Measurements from ENCODE around the gene ADAMTS13. TPM values are rescaled to one million over a fixed set of nuclear protein-coding genes. Genes with fewer than 3 reads are reported as not detected.

ADAMTS13 gene
- total RNA-seq, 1 experiment from 2014 or later = 4.7 TPM

DNA sequence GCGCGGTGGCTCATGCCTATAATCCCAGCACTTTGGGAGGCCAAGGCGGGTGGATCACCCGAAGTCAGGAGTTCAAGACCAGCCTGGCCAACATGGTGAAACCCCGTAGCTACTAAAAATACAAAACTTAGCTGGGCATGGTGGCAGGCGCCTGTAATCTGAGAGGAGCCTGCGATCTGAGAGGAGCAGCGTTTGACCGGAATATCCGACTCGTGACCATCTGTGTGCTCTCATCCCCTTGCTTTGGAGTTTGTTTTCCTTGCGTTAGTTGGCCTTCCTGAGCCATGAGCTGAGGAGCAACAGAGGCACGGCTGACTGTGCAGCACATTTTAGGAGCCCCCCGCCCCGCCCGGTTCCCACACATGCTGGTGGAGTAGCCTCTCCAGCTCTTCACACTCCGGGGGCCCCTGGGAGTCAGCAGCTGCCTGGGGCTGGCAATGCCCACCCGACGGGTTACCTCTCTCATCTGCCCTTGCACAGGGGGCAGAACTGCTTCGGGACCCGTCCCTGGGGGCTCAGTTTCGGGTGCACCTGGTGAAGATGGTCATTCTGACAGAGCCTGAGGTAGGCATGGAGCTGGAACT, 3.0 kb downstream of the ADAMTS13 start:
- no peak overlapping the region for H3K27ac Mint-ChIP-seq (ENCODE audit: unreplicated experiment)
- peaks cover 11% of the 10 kb centered on the region for H3K27me3 Mint-ChIP-seq (ENCODE audit: unreplicated experiment)
- H3K36me3 Mint-ChIP-seq (ENCODE audit: insufficient read depth, unreplicated experiment) = peaks cover 12% of the 10 kb centered on the region
- H3K9me3 Mint-ChIP-seq (ENCODE audit: low read depth, unreplicated experiment) = no peaks in the 10 kb centered on the region
- H3K4me3 Mint-ChIP-seq (ENCODE audit: low read depth, unreplicated experiment) = no peak overlapping the region
- no peak for DNase-seq
- TF ChIP-seq, protein P1, sequence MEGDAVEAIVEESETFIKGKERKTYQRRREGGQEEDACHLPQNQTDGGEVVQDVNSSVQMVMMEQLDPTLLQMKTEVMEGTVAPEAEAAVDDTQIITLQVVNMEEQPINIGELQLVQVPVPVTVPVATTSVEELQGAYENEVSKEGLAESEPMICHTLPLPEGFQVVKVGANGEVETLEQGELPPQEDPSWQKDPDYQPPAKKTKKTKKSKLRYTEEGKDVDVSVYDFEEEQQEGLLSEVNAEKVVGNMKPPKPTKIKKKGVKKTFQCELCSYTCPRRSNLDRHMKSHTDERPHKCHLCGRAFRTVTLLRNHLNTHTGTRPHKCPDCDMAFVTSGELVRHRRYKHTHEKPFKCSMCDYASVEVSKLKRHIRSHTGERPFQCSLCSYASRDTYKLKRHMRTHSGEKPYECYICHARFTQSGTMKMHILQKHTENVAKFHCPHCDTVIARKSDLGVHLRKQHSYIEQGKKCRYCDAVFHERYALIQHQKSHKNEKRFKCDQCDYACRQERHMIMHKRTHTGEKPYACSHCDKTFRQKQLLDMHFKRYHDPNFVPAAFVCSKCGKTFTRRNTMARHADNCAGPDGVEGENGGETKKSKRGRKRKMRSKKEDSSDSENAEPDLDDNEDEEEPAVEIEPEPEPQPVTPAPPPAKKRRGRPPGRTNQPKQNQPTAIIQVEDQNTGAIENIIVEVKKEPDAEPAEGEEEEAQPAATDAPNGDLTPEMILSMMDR (IDR thresholded peaks at IDR 0.05; ENCODE audit: unreplicated experiment) = no peak
- peaks cover 8% of the 10 kb centered on the region for H3K4me1 Mint-ChIP-seq (ENCODE audit: low read depth, unreplicated experiment)
- BruUV-seq (replicated peaks) = no TSS peak
- intact Hi-C loops (cut with micrococcal nuclease; ENCODE audit: unreplicated experiment) = no loop called here
- CTCF ChIA-PET = interaction anchor here (0.6 kb wide), 1 partner anchor 35 kb away, joined by 5 read pairs; the partner anchor contains the start of gene CACFD1

DNA sequence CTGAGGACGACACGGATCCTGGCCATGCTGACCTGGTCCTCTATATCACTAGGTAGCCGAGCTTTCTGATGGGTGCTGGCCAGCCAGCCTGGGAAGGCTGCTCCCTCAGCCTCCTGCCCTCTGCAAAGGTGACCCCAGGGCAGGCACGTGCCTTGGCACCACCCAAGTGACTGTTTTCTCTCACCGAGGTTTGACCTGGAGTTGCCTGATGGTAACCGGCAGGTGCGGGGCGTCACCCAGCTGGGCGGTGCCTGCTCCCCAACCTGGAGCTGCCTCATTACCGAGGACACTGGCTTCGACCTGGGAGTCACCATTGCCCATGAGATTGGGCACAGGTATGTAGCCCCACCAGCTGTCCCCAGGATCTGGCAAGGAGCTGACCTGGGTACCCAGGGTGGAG, 3.8 kb downstream of the ADAMTS13 start:
- no TSS peak for BruUV-seq (replicated peaks)
- CTCF ChIA-PET = no interaction called here
- H3K4me3 Mint-ChIP-seq (ENCODE audit: low read depth, unreplicated experiment) = no peak overlapping the region

GRCh38 chr9:133427658-133428348, 5.6 kb downstream of the ADAMTS13 start:
- H3K4me1 Mint-ChIP-seq (ENCODE audit: low read depth, unreplicated experiment) = no peaks in the 10 kb centered on the region
- DNase-seq = no peak
- TF ChIP-seq, protein P1 (IDR thresholded peaks at IDR 0.05; ENCODE audit: unreplicated experiment) = no peak
- no peaks in the 10 kb centered on the region for H3K9me3 Mint-ChIP-seq (ENCODE audit: low read depth, unreplicated experiment)
- no TSS peak for BruUV-seq (replicated peaks)
- H3K27me3 Mint-ChIP-seq (ENCODE audit: unreplicated experiment) = peaks cover 11% of the 10 kb centered on the region
- CTCF ChIA-PET = no interaction called here
- no peak overlapping the region for H3K4me3 Mint-ChIP-seq (ENCODE audit: low read depth, unreplicated experiment)
- H3K36me3 Mint-ChIP-seq (ENCODE audit: insufficient read depth, unreplicated experiment) = peaks cover 5% of the 10 kb centered on the region
- no peak overlapping the region for H3K27ac Mint-ChIP-seq (ENCODE audit: unreplicated experiment)
- intact Hi-C loops (cut with micrococcal nuclease; ENCODE audit: unreplicated experiment) = no loop called here

More for the DNA sequence above, 3.8 kb downstream of the ADAMTS13 start:
- Mint-ChIP-seq H3K4me1 (ENCODE audit: low read depth, unreplicated experiment) (peaks cover 8% of the 10 kb centered on the region), H3K27ac (ENCODE audit: unreplicated experiment) (no peak overlapping the region), H3K36me3 (ENCODE audit: insufficient read depth, unreplicated experiment) (peaks cover 12% of the 10 kb centered on the region), H3K27me3 (ENCODE audit: unreplicated experiment) (peaks cover 11% of the 10 kb centered on the region), H3K9me3 (ENCODE audit: low read depth, unreplicated experiment) (no peaks in the 10 kb centered on the region)
- TF ChIP-seq, protein P1 (IDR thresholded peaks at IDR 0.05; ENCODE audit: unreplicated experiment) = no peak
- intact Hi-C loops (cut with micrococcal nuclease; ENCODE audit: unreplicated experiment) = no loop called here
- DNase-seq = no peak

- Mint-ChIP-seq H3K4me3 (ENCODE audit: low read depth, unreplicated experiment) (no peak overlapping the region), H3K4me1 (ENCODE audit: low read depth, unreplicated experiment) (no peaks in the 10 kb centered on the region), H3K27me3 (ENCODE audit: unreplicated experiment) (peaks cover 11% of the 10 kb centered on the region), H3K27ac (ENCODE audit: unreplicated experiment) (no peak overlapping the region), H3K36me3 (ENCODE audit: insufficient read depth, unreplicated experiment) (peaks cover 5% of the 10 kb centered on the region), H3K9me3 (ENCODE audit: low read depth, unreplicated experiment) (no peaks in the 10 kb centered on the region)
- BruUV-seq (replicated peaks) = no TSS peak
- CTCF ChIA-PET = no interaction called here
- TF ChIP-seq, protein P1 (IDR thresholded peaks at IDR 0.05; ENCODE audit: unreplicated experiment) = no peak
- no peak for DNase-seq
- intact Hi-C loops (cut with micrococcal nuclease; ENCODE audit: unreplicated experiment) = no loop called here
These were observed 6.5 kb downstream of the ADAMTS13 start for GRCh38 chr9:133428617-133429101.
